Gastroesophageal sphincter (tissue), 4 donors: ENCODE measurements around the gene KRTAP10-7. TPM values are rescaled to one million over a fixed set of nuclear protein-coding genes. Genes with fewer than 3 reads are reported as not detected.

Experiments
- ATAC-seq: fragments of 150-250 bp; one replicate; pipeline ENCODE4 v1.9.1; 2016; ENCODE audit warnings: mild to moderate bottlenecking, moderate library complexity
- H3K27ac ChIP-seq, 4 donors: fragments of 200-600 bp; sonication (generic) in 3 of 4; 1 replicate in 3 of 4; 2 replicates in 1 of 4; pipeline ENCODE4 v1.5.1; 2016 to 2019
- H3K27me3 ChIP-seq: fragments of 200-600 bp; sonication (generic); one replicate; pipeline ENCODE4 v1.5.1; 2019
- H3K36me3 ChIP-seq, 2 donors: fragments of 200-600 bp; sonication (generic); one replicate each; pipeline ENCODE4 v1.5.1; 2019; ENCODE audit warnings: control low read depth in 1 of 2
- H3K4me1 ChIP-seq, 3 donors: fragments of 200-600 bp; sonication (generic); 1 replicate in 2 of 3; 2 replicates in 1 of 3; pipeline ENCODE4 v1.5.1; 2016 to 2019; ENCODE audit warnings: control low read depth in 2 of 3
- H3K4me3 ChIP-seq, 2 donors: fragments of 200-600 bp; sonication (generic); one replicate each; pipeline ENCODE4 v1.5.1; 2019; ENCODE audit warnings: mild to moderate bottlenecking in 1 of 2, moderate library complexity in 1 of 2
- H3K9me3 ChIP-seq, 3 donors: fragments of 200-600 bp; sonication (generic); one replicate each; pipeline ENCODE4 v1.5.1; 2017 to 2019; ENCODE audit warnings: control low read depth in 2 of 3
- CTCF ChIP-seq, 4 experiments: fragments of 200-600 bp in 2 of 4; fragments of 450-650 bp in 2 of 4; sonication (generic) in 1 of 4; IDR thresholded peaks; one replicate each; pipeline ENCODE4 v1.5.1; 2017 to 2019; ENCODE audit warnings: antibody characterized with exemption in 4 of 4, mild to moderate bottlenecking in 2 of 4, moderate library complexity in 2 of 4
- EP300 ChIP-seq: sonication (generic); formaldehyde crosslinking; IDR thresholded peaks from one replicate; pipeline ENCODE4 v1.6.1; 2017; ENCODE audit warnings: antibody characterized with exemption, mild to moderate bottlenecking
- POLR2A ChIP-seq, 2 donors: fragments of 450-650 bp; IDR thresholded peaks; one replicate each; pipeline ENCODE4 v1.6.1; 2017; ENCODE audit warnings: antibody characterized with exemption in 2 of 2, mild to moderate bottlenecking in 2 of 2, moderate library complexity in 1 of 2
- POLR2AphosphoS5 ChIP-seq: sonication (generic); formaldehyde crosslinking; IDR thresholded peaks from one replicate; pipeline ENCODE4 v1.6.1; 2017; ENCODE audit warnings: antibody characterized with exemption
- WGBS, 2 donors: methylation state at CpG; one replicate each; pipeline ENCODE4 v1.1.5; 2018; ENCODE audit warnings: low coverage in 1 of 2; 5-methylcytosine and 5-hydroxymethylcytosine counted together
- total RNA-seq, 4 donors: library from RNA; depleted of rRNA; stranded (reverse); fragments of >200 nt; gene quantifications; one replicate each; pipeline ENCODE4 v1.1.0, GENCODE V29; 2016

The KRTAP10-7 gene
- total RNA-seq, 4 donors from 2014 or later, result not detected

GRCh38 chr21:44611551-44611950, 11.2 kb downstream of the KRTAP10-7 start:
- H3K27ac ChIP-seq, result no peak overlapping the region
- no peaks in the 10 kb centered on the region for H3K4me1 ChIP-seq
- H3K9me3 ChIP-seq, result peaks cover 0 to 37% (median 0%) of the 10 kb centered on the region in 3 donors
- no peaks in the 10 kb centered on the region for H3K36me3 ChIP-seq
- ATAC-seq, result no peak
- H3K27me3 ChIP-seq, result peaks cover 76% of the 10 kb centered on the region
- H3K4me3 ChIP-seq, result no peak overlapping the region
- no peak for TF ChIP-seq POLR2A (IDR thresholded peaks at IDR 0.05)
- no peak for TF ChIP-seq CTCF (IDR thresholded peaks at IDR 0.05)
- TF ChIP-seq EP300, result no peak
- no peak for TF ChIP-seq POLR2AphosphoS5
- WGBS, 2 donors, result no CpG with 5 or more reads among the region's 4 CpGs

- H3K4me1 ChIP-seq, result no peaks in the 10 kb centered on the region
- H3K9me3 ChIP-seq, result peaks cover 0 to 37% (median 0%) of the 10 kb centered on the region in 3 donors
- H3K4me3 ChIP-seq, result no peak within 1 kb of the TSS
- H3K27me3 ChIP-seq, result peaks cover 76% of the 10 kb centered on the region
- no peaks in the 10 kb centered on the region for H3K36me3 ChIP-seq
- TF ChIP-seq CTCF (IDR thresholded peaks at IDR 0.05) (no peak), POLR2AphosphoS5 (no peak)
- ATAC-seq, result no peak
- H3K27ac ChIP-seq, result no peak within 1 kb of the TSS
- 90% methylated on average over 2 of the region's 8 CpGs; no CpG with 5 or more reads in 1 of the 2 donors for WGBS, 2 donors
Measured at GRCh38 chr21:44612029-44612486, 11.7 kb downstream of the KRTAP10-7 start, which contains the start of gene KRTAP10-8. Gene KRTAP10-8 (plus strand): TSS chr21:44612079. CDS start chr21:44612101, 22 bp downstream.

- TF ChIP-seq EP300 (no peak), POLR2AphosphoS5 (no peak), POLR2A (IDR thresholded peaks at IDR 0.05) (no peak), CTCF (IDR thresholded peaks at IDR 0.05) (no peak)
- WGBS, 2 donors, result 81 to 83% methylated on average over 8 to 10 of the region's 13 CpGs
- H3K27me3 ChIP-seq, result peaks cover 76% of the 10 kb centered on the region
- H3K4me3 ChIP-seq, result no peak overlapping the region
- peaks cover 0 to 37% (median 0%) of the 10 kb centered on the region in 3 donors for H3K9me3 ChIP-seq
- no peak for ATAC-seq
- H3K36me3 ChIP-seq, result no peaks in the 10 kb centered on the region
- no peak overlapping the region for H3K27ac ChIP-seq
- no peaks in the 10 kb centered on the region for H3K4me1 ChIP-seq
Measured at GRCh38 chr21:44612669-44613229, 12.4 kb downstream of the KRTAP10-7 start.

- TF ChIP-seq POLR2A (IDR thresholded peaks at IDR 0.05), result no peak
- no peak for TF ChIP-seq CTCF (IDR thresholded peaks at IDR 0.05)
- TF ChIP-seq POLR2AphosphoS5, result no peak
- no peak for TF ChIP-seq EP300
Measured at GRCh38 chr21:44613386-44614155, 13.2 kb downstream of the KRTAP10-7 start.

More at GRCh38 chr21:44613386-44614155, 13.2 kb downstream of the KRTAP10-7 start:
- 74 to 90% methylated on average over 2 to 5 of the region's 26 CpGs for WGBS, 2 donors
- Histone ChIP-seq H3K27me3 (peaks cover 72% of the 10 kb centered on the region), H3K4me1 (no peaks in the 10 kb centered on the region), H3K9me3 (peaks cover 0 to 37% (median 0%) of the 10 kb centered on the region in 3 donors), H3K36me3 (no peaks in the 10 kb centered on the region), H3K4me3 (no peak overlapping the region), H3K27ac (no peak overlapping the region)
- ATAC-seq, result no peak
